ENCODE measurements around the gene ARFGAP1. TPM values are rescaled to one million over a fixed set of nuclear protein-coding genes. Genes with fewer than 3 reads are reported as not detected.

ARFGAP1 gene
- polyA plus RNA-seq, 2 donors: 33.3 to 76.1 TPM

DNA sequence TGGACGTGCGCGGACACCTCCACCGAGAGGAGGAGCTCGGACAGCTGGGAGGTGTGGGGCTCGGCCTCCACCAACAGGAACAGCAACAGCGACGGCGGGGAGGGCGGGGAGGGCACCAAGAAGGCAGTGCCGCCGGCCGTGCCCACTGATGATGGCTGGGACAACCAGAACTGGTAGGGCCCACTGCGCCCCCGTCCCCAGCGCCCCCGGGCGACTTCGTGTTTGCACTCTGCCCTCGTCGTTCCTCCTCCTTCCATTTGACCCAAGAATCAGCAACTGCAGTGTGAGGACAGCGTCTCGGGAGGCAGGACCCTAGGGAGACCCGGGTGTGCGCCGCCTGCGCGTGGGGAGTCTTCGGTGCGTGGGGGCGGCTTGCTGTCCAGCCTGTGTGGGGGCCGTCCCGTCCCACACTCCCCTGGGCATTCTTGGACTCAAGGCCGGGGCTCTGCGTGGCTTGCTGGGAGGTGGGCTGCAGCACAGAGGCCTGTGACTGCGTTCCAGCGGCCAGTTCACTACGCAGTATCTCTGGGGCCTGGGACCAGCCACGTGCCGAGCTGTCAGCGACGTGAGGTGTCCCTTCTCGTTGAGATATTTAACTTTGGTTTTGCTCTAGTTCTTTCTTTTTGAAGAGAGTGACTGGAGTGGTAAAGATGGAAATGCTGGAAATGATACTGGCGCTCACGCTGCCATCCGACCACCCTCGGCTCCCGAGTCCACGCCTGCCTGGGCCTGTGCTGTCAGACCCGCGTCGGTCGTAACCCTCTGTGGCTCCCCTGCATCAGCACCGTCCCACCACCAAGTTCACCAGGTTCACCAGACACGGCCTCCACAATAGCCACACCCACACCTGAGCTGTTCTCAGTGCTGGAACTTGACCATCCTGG, 15.3 kb downstream of the ARFGAP1 start:
- Histone ChIP-seq H3K9me3 (ENCODE audit: control insufficient read depth in 2 of 2, insufficient read depth in 1 of 2, low read depth in 1 of 2, low read length in 1 of 2) (no peaks in the 10 kb centered on the region), H3K4me3 (ENCODE audit: low read depth in 1 of 2, low read length in 2 of 2) (no peak overlapping the region), H3K27ac (ENCODE audit: low read depth in 2 of 2, low read length in 1 of 2) (no peak overlapping the region), H3K27me3 (ENCODE audit: control insufficient read depth in 1 of 2, insufficient read depth in 2 of 2, low read length in 2 of 2) (no peaks in the 10 kb centered on the region), H3K4me1 (ENCODE audit: control insufficient read depth in 2 of 2, insufficient read depth in 2 of 2, low read length in 1 of 2) (peaks cover 0 to 2% of the 10 kb centered on the region in 2 donors), H3K36me3 (ENCODE audit: control insufficient read depth in 2 of 2, insufficient read depth in 2 of 2, low read length in 1 of 2) (peaks cover 4 to 49% of the 10 kb centered on the region in 2 donors)
- 87 to 91% methylated on average over 54 to 55 of the region's 55 CpGs for WGBS, 2 donors

DNA sequence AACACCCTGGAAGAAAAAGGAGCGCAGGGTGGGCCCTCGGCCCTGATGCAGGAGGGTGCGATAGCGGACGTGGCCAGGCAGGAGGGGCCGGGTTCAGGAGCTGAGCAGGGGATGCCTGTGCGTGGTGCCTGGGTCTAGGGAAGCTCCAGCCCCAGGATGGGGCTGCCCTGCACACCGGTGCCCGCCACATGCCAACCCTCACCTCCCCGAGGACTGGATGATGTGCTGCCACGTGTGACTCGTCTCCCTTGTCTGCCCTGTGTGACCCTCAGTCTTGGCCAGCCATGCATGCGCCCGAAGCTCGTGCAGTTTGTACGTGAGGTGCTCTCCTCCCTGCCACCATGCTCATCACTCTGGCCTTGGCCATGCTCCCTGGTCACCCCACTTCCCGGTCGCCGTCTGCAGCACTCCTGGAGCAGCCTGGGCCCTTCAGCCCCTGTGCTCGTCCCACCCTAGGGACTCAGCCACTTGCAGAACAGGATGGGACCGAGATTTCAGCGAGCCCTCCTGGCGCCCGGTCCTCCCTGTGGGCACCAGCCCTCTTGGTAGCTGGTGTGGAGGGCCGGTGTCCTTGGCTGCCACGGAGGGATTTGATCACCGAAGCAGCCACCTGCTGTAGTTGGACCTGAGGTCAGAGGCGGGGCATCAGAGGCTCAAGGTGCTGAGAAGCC, 16.1 kb downstream of the ARFGAP1 start:
- Histone ChIP-seq H3K4me3 (ENCODE audit: low read depth in 1 of 2, low read length in 2 of 2) (no peak overlapping the region), H3K9me3 (ENCODE audit: control insufficient read depth in 2 of 2, insufficient read depth in 1 of 2, low read depth in 1 of 2, low read length in 1 of 2) (no peaks in the 10 kb centered on the region), H3K36me3 (ENCODE audit: control insufficient read depth in 2 of 2, insufficient read depth in 2 of 2, low read length in 1 of 2) (peaks cover 4 to 41% of the 10 kb centered on the region in 2 donors), H3K27ac (ENCODE audit: low read depth in 2 of 2, low read length in 1 of 2) (no peak overlapping the region), H3K27me3 (ENCODE audit: control insufficient read depth in 1 of 2, insufficient read depth in 2 of 2, low read length in 2 of 2) (no peaks in the 10 kb centered on the region), H3K4me1 (ENCODE audit: control insufficient read depth in 2 of 2, insufficient read depth in 2 of 2, low read length in 1 of 2) (peaks cover 0 to 2% of the 10 kb centered on the region in 2 donors)
- WGBS, 2 donors: 82 to 86% methylated on average over 27 to 28 of the region's 28 CpGs

DNA sequence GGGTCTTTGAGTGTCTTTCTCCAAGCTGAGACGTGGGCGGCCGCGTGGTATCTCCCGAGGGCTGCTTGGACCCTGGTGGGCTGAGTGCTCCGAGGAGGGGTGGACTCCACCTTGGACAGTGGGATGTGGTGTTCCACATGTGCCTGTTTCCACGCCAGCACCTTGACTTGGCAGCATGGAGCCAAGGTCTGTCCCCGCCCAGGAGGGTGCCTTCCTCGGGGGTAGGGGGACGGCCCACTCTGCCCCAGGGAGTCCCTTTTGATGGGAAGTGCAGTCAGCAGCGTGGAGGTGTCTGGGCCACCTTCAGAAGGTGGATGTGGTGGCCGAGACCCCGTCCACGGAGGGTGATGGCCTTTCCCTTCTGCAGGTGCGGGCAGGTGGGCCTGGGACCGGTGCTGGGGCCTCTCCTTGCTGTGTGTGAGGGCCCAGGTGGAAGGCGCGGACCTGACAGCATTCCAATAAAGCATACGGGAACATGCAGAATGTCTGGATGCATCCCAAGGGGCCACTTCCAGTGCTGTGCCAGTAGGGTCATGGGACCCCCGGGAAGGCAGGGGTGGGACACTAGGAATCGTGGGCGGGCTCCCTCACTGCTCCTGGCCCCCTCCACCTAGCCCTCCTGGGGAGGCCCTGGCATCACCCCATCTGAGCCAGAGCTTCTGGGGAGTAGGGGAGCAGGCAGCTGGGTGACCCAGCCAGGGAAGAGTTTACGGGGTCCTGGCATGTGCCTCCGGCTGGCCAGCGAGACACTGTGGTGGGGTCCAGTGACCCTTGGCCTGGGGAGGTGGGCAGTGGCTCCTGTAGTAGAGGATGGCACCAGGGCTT, 16.9 kb downstream of the ARFGAP1 start:
- Histone ChIP-seq H3K9me3 (ENCODE audit: control insufficient read depth in 2 of 2, insufficient read depth in 1 of 2, low read depth in 1 of 2, low read length in 1 of 2) (no peaks in the 10 kb centered on the region), H3K36me3 (ENCODE audit: control insufficient read depth in 2 of 2, insufficient read depth in 2 of 2, low read length in 1 of 2) (peaks cover 4 to 38% of the 10 kb centered on the region in 2 donors), H3K4me3 (ENCODE audit: low read depth in 1 of 2, low read length in 2 of 2) (no peak overlapping the region), H3K27me3 (ENCODE audit: control insufficient read depth in 1 of 2, insufficient read depth in 2 of 2, low read length in 2 of 2) (no peaks in the 10 kb centered on the region), H3K27ac (ENCODE audit: low read depth in 2 of 2, low read length in 1 of 2) (no peak overlapping the region), H3K4me1 (ENCODE audit: control insufficient read depth in 2 of 2, insufficient read depth in 2 of 2, low read length in 1 of 2) (peaks cover 0 to 2% of the 10 kb centered on the region in 2 donors)
- WGBS, 2 donors: 78 to 86% methylated on average over 25 of the region's 25 CpGs

GRCh38 chr20:63290136-63290676, 17.6 kb downstream of the ARFGAP1 start:
- WGBS, 2 donors: 79 to 82% methylated on average over 16 to 17 of the region's 17 CpGs
- Histone ChIP-seq H3K27ac (ENCODE audit: low read depth in 2 of 2, low read length in 1 of 2) (no peak overlapping the region), H3K4me3 (ENCODE audit: low read depth in 1 of 2, low read length in 2 of 2) (no peak overlapping the region)

GRCh38 chr20:63290677-63291472, 18.3 kb downstream of the ARFGAP1 start:
- Histone ChIP-seq H3K36me3 (ENCODE audit: control insufficient read depth in 2 of 2, insufficient read depth in 2 of 2, low read length in 1 of 2) (peaks cover 0 to 28% of the 10 kb centered on the region in 2 donors), H3K9me3 (ENCODE audit: control insufficient read depth in 2 of 2, insufficient read depth in 1 of 2, low read depth in 1 of 2, low read length in 1 of 2) (no peaks in the 10 kb centered on the region), H3K4me1 (ENCODE audit: control insufficient read depth in 2 of 2, insufficient read depth in 2 of 2, low read length in 1 of 2) (peaks cover 0 to 2% of the 10 kb centered on the region in 2 donors), H3K27ac (ENCODE audit: low read depth in 2 of 2, low read length in 1 of 2) (no peak overlapping the region), H3K27me3 (ENCODE audit: control insufficient read depth in 1 of 2, insufficient read depth in 2 of 2, low read length in 2 of 2) (no peaks in the 10 kb centered on the region), H3K4me3 (ENCODE audit: low read depth in 1 of 2, low read length in 2 of 2) (no peak overlapping the region)
- 28 to 33% methylated on average over 26 of the region's 26 CpGs for WGBS, 2 donors

More at GRCh38 chr20:63290136-63290676, 17.6 kb downstream of the ARFGAP1 start:
- Histone ChIP-seq H3K4me1 (ENCODE audit: control insufficient read depth in 2 of 2, insufficient read depth in 2 of 2, low read length in 1 of 2) (peaks cover 0 to 2% of the 10 kb centered on the region in 2 donors), H3K27me3 (ENCODE audit: control insufficient read depth in 1 of 2, insufficient read depth in 2 of 2, low read length in 2 of 2) (no peaks in the 10 kb centered on the region), H3K9me3 (ENCODE audit: control insufficient read depth in 2 of 2, insufficient read depth in 1 of 2, low read depth in 1 of 2, low read length in 1 of 2) (no peaks in the 10 kb centered on the region), H3K36me3 (ENCODE audit: control insufficient read depth in 2 of 2, insufficient read depth in 2 of 2, low read length in 1 of 2) (peaks cover 4 to 33% of the 10 kb centered on the region in 2 donors)

- Histone ChIP-seq H3K4me3 (ENCODE audit: low read depth in 1 of 2, low read length in 2 of 2) (no peak overlapping the region), H3K9me3 (ENCODE audit: control insufficient read depth in 2 of 2, insufficient read depth in 1 of 2, low read depth in 1 of 2, low read length in 1 of 2) (no peaks in the 10 kb centered on the region), H3K4me1 (ENCODE audit: control insufficient read depth in 2 of 2, insufficient read depth in 2 of 2, low read length in 1 of 2) (peaks cover 0 to 2% of the 10 kb centered on the region in 2 donors), H3K27me3 (ENCODE audit: control insufficient read depth in 1 of 2, insufficient read depth in 2 of 2, low read length in 2 of 2) (no peaks in the 10 kb centered on the region), H3K36me3 (ENCODE audit: control insufficient read depth in 2 of 2, insufficient read depth in 2 of 2, low read length in 1 of 2) (peaks cover 0 to 21% of the 10 kb centered on the region in 2 donors), H3K27ac (ENCODE audit: low read depth in 2 of 2, low read length in 1 of 2) (no peak overlapping the region)
- WGBS, 2 donors: 73 to 75% methylated on average over 10 of the region's 10 CpGs
These were observed 19.2 kb downstream of the ARFGAP1 start for GRCh38 chr20:63291811-63292210.

- Histone ChIP-seq H3K4me3 (ENCODE audit: low read depth in 1 of 2, low read length in 2 of 2) (no peak overlapping the region), H3K27me3 (ENCODE audit: control insufficient read depth in 1 of 2, insufficient read depth in 2 of 2, low read length in 2 of 2) (no peaks in the 10 kb centered on the region), H3K9me3 (ENCODE audit: control insufficient read depth in 2 of 2, insufficient read depth in 1 of 2, low read depth in 1 of 2, low read length in 1 of 2) (no peaks in the 10 kb centered on the region), H3K36me3 (ENCODE audit: control insufficient read depth in 2 of 2, insufficient read depth in 2 of 2, low read length in 1 of 2) (peaks cover 0 to 20% of the 10 kb centered on the region in 2 donors), H3K4me1 (ENCODE audit: control insufficient read depth in 2 of 2, insufficient read depth in 2 of 2, low read length in 1 of 2) (peaks cover 0 to 2% of the 10 kb centered on the region in 2 donors), H3K27ac (ENCODE audit: low read depth in 2 of 2, low read length in 1 of 2) (no peak overlapping the region)
- 65 to 75% methylated on average over 16 of the region's 16 CpGs for WGBS, 2 donors
These were observed 19.7 kb downstream of the ARFGAP1 start for GRCh38 chr20:63292292-63292701.

- H3K27ac ChIP-seq (ENCODE audit: low read depth in 2 of 2, low read length in 1 of 2): no peak within 1 kb of the TSS
- peaks cover 0 to 15% of the 10 kb centered on the region in 2 donors for H3K36me3 ChIP-seq (ENCODE audit: control insufficient read depth in 2 of 2, insufficient read depth in 2 of 2, low read length in 1 of 2)
- no peak within 1 kb of the TSS for H3K4me3 ChIP-seq (ENCODE audit: low read depth in 1 of 2, low read length in 2 of 2)
- WGBS, 2 donors: 31 to 36% methylated on average over 7 of the region's 7 CpGs
- peaks cover 0 to 2% of the 10 kb centered on the region in 2 donors for H3K4me1 ChIP-seq (ENCODE audit: control insufficient read depth in 2 of 2, insufficient read depth in 2 of 2, low read length in 1 of 2)
- no peaks in the 10 kb centered on the region for H3K9me3 ChIP-seq (ENCODE audit: control insufficient read depth in 2 of 2, insufficient read depth in 1 of 2, low read depth in 1 of 2, low read length in 1 of 2)
- no peaks in the 10 kb centered on the region for H3K27me3 ChIP-seq (ENCODE audit: control insufficient read depth in 1 of 2, insufficient read depth in 2 of 2, low read length in 2 of 2)
These were observed 20.3 kb downstream of the ARFGAP1 start, which contains the start of gene COL20A1 for GRCh38 chr20:63292904-63293303. Gene COL20A1 (plus strand): TSS chr20:63293186. CDS start chr20:63295108, 1,922 bp downstream.
